IMR-90 (cell line): ENCODE data around the gene C19orf53. TPM values are rescaled to one million over a fixed set of nuclear protein-coding genes. Genes with fewer than 3 reads are reported as not detected.

Experiments used
- ATAC-seq: fragments of 200-7000 bp; cut with Tn5 transposase; 2 replicates; pipeline ENCODE4 v1.9.1; 2020; ENCODE audit warnings: low read depth, mild to moderate bottlenecking, moderate library complexity
- BruUV-seq: library from RNA; stranded (reverse); fragments of 400-500 nt; replicated peaks from 2 replicates; lab custom pipeline; 2021; lab: Mats Ljungman, UMichigan
- CTCF ChIA-PET: fragments of 300-600 bp; formaldehyde crosslinking; extraction: SDS; loops from one replicate; lab custom pipeline; 2021; ENCODE audit warnings: antibody characterized with exemption; lab: Yijun Ruan, JAX
- POLR2A ChIA-PET: fragments of 300-600 bp; sonication (Branson Sonifier 250); formaldehyde crosslinking; loops from one replicate; lab custom pipeline; 2022; ENCODE audit warnings: antibody characterized with exemption; ENCODE audit not compliant: unreplicated experiment; lab: Charles Lee
- DNase-seq: peaks from one replicate; pipeline ENCODE4 v3.0.0; 2013
- H2AFZ ChIP-seq: replicated peaks from 2 replicates; pipeline ENCODE3; 2013; ENCODE audit warnings: low read length, mild to moderate bottlenecking; ENCODE audit not compliant: poor library complexity
- H2AK5ac ChIP-seq: 2 replicates; pipeline ENCODE4 v1.6.1; 2013; ENCODE audit warnings: low read depth, low read length, inconsistent platforms
- H2AK9ac ChIP-seq: replicated peaks from 2 replicates; pipeline ENCODE3; 2013; ENCODE audit warnings: mild to moderate bottlenecking, low read depth, low read length, moderate library complexity; ENCODE audit not compliant: poor library complexity
- H2BK120ac ChIP-seq: 2 replicates; pipeline ENCODE4 v1.6.1; 2013; ENCODE audit warnings: low read depth, low read length, inconsistent platforms
- H2BK15ac ChIP-seq: 3 replicates; pipeline ENCODE4 v1.6.1; 2013; ENCODE audit warnings: low read depth, low read length, inconsistent platforms
- H2BK20ac ChIP-seq: 2 replicates; pipeline ENCODE4 v1.6.1; 2013; ENCODE audit warnings: low read depth, mild to moderate bottlenecking, inconsistent platforms, low read length, moderate library complexity
- H2BK5ac ChIP-seq: 2 replicates; pipeline ENCODE4 v1.6.1; 2013; ENCODE audit warnings: mild to moderate bottlenecking, low read depth, low read length, inconsistent platforms; ENCODE audit not compliant: poor library complexity, severe bottlenecking
- H3K14ac ChIP-seq: replicated peaks from 2 replicates; pipeline ENCODE4 v1.6.1; 2013; ENCODE audit warnings: low read depth, low read length, inconsistent platforms
- H3K18ac ChIP-seq: 2 replicates; pipeline ENCODE4 v1.6.1; 2013; ENCODE audit warnings: low read depth, low read length, control low read depth
- H3K23ac ChIP-seq: 2 replicates; pipeline ENCODE4 v1.6.1; 2013; ENCODE audit warnings: low read depth, low read length, inconsistent platforms
- H3K27ac ChIP-seq: 2 replicates; pipeline ENCODE4 v1.5.1; 2013; ENCODE audit warnings: mild to moderate bottlenecking, control low read depth, low read length; ENCODE audit not compliant: insufficient read depth
- H3K27me3 ChIP-seq: 2 replicates; pipeline ENCODE4 v1.6.1; 2013; ENCODE audit warnings: low read length; ENCODE audit not compliant: control insufficient read depth, insufficient read depth
- H3K36me3 ChIP-seq: 2 replicates; pipeline ENCODE4 v1.6.1; 2013; ENCODE audit warnings: low read length, mixed read lengths; ENCODE audit not compliant: control insufficient read depth, insufficient read depth
- H3K4ac ChIP-seq: 2 replicates; pipeline ENCODE4 v1.6.1; 2013; ENCODE audit warnings: low read depth, low read length, inconsistent platforms
- H3K4me1 ChIP-seq: 2 replicates; pipeline ENCODE4 v1.6.1; 2013; ENCODE audit warnings: low read length, mixed read lengths; ENCODE audit not compliant: control insufficient read depth, insufficient read depth
- H3K4me2 ChIP-seq: 2 replicates; pipeline ENCODE4 v1.6.1; 2013; ENCODE audit warnings: low read depth, mild to moderate bottlenecking, control low read depth, low read length, moderate library complexity
- H3K4me3 ChIP-seq: 2 replicates; pipeline ENCODE4 v1.5.1; 2013; ENCODE audit warnings: low read depth, mild to moderate bottlenecking, control low read depth, low read length, moderate library complexity; ENCODE audit not compliant: insufficient read depth
- H3K56ac ChIP-seq: 2 replicates; pipeline ENCODE4 v1.6.1; 2013; ENCODE audit warnings: low read length, inconsistent platforms; ENCODE audit not compliant: insufficient read depth; ENCODE audit errors: extremely low read depth
- H3K79me1 ChIP-seq, 2 experiments: 2 replicates each; pipeline ENCODE4 v1.6.1; 2013; ENCODE audit warnings: low read length in 2 of 2, inconsistent platforms in 1 of 2, low read depth in 1 of 2
- H3K9ac ChIP-seq: 2 replicates; pipeline ENCODE4 v1.6.1; 2013; ENCODE audit warnings: low read depth, low read length, control low read depth
- H3K9me1 ChIP-seq: 2 replicates; pipeline ENCODE4 v1.6.1; 2013; ENCODE audit warnings: low read length, inconsistent platforms; ENCODE audit not compliant: insufficient read depth
- H3K9me3 ChIP-seq: 2 replicates; pipeline ENCODE4 v1.6.1; 2013; ENCODE audit warnings: low read length; ENCODE audit not compliant: control insufficient read depth, insufficient read depth
- H4K20me1 ChIP-seq: 2 replicates; pipeline ENCODE4 v1.6.1; 2013; ENCODE audit warnings: low read length, inconsistent platforms; ENCODE audit not compliant: insufficient read depth
- H4K5ac ChIP-seq: 2 replicates; pipeline ENCODE4 v1.6.1; 2013; ENCODE audit warnings: mild to moderate bottlenecking, low read depth, low read length, control low read depth
- H4K8ac ChIP-seq, 2 experiments: 2 replicates each; pipeline ENCODE4 v1.6.1; 2013; ENCODE audit warnings: low read depth in 2 of 2, low read length in 2 of 2, control low read depth in 1 of 2, inconsistent platforms in 1 of 2
- H4K91ac ChIP-seq: 2 replicates; pipeline ENCODE4 v1.6.1; 2013; ENCODE audit warnings: low read depth, low read length, inconsistent platforms; ENCODE audit not compliant: insufficient read depth
- CEBPB ChIP-seq: IDR thresholded peaks from 2 replicates; pipeline ENCODE4 v1.6.1; 2012; ENCODE audit warnings: low read depth, low read length, improper control_type of control experiment
- CHD1 ChIP-seq: IDR thresholded peaks from 2 replicates; pipeline ENCODE4 v1.6.1; 2012; ENCODE audit warnings: low read depth, low read length, improper control_type of control experiment
- ELK1 ChIP-seq: fragments of 150-350 bp; IDR thresholded peaks from 2 replicates; pipeline ENCODE4 v1.6.1; 2016; ENCODE audit warnings: low read depth, mild to moderate bottlenecking, low read length, moderate library complexity, borderline replicate concordance
- NFE2L2 ChIP-seq: fragments of 150-350 bp; IDR thresholded peaks from 2 replicates; pipeline ENCODE4 v1.6.1; 2016; ENCODE audit warnings: low read depth, mild to moderate bottlenecking, low read length
- POLR2A ChIP-seq: IDR thresholded peaks from 2 replicates; pipeline ENCODE4 v1.6.1; 2012; ENCODE audit warnings: mild to moderate bottlenecking, low read depth, low read length
- RFX5 ChIP-seq: IDR thresholded peaks from 2 replicates; pipeline ENCODE4 v1.8.0; 2012; ENCODE audit warnings: low read depth, mild to moderate bottlenecking, low read length, moderate library complexity
- dilution Hi-C: fragments of 300-500 bp; cut with HindIII; formaldehyde crosslinking; loops from one replicate; pipeline ENCODE4 v1.14.3; 2018; ENCODE audit warnings: low sequenced_read_pairs; ENCODE audit not compliant: unreplicated experiment
- in situ Hi-C: fragments of 300-500 bp; cut with MboI; formaldehyde crosslinking; loops from 3 replicates; pipeline ENCODE4 v1.14.3; 2019; ENCODE audit warnings: low sequenced_read_pairs, inconsistent platforms, mixed read lengths
- intact Hi-C: fragments of 100-400 bp; cut with micrococcal nuclease; formaldehyde crosslinking; loops from 2 replicates; pipeline ENCODE4 v1.10.0; 2022
- polyA plus RNA-seq, 3 experiments: library from polyadenylated mRNA; depleted of rRNA; stranded (reverse); fragments of >200 nt; gene quantifications; 2 replicates each; pipeline ENCODE4 v1.2.3, GENCODE V29; 2012; ENCODE audit warnings: low replicate concordance in 1 of 3
- total RNA-seq: library from RNA; depleted of rRNA; stranded (reverse); fragments of >200 nt; gene quantifications from 2 replicates; pipeline ENCODE4 v1.2.3, GENCODE V29; 2012
- TF ChIP-seq, protein P1 (sequence below): fragments of 150-350 bp; IDR thresholded peaks from 2 replicates; pipeline ENCODE4 v1.6.1; 2017; ENCODE audit warnings: mild to moderate bottlenecking, antibody characterized with exemption, low read length, low read depth

The C19orf53 gene
- total and polyA plus RNA-seq, 2 of the 4 experiments (the other 2 are of a cell fraction), result 61.3 to 290 TPM

DNA sequence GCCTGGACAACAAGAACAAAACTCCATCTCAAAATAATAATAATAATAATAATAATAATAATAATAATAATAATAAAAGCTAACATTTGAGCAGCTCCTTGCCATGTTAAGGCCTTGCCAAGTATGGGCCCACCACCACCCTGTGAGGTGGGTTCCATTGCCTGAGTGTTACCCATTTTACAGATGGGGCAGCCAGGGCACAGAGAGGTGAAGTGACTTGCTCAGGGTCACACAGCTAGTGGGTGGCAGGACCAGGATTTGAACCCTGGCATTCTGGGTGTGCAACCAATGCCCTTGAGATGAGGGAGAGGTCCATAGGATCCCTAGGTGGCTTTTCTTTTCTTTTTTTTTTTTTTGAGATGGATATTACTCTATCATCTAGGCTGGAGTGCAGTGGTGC is 50.4 kb downstream of the C19orf53 start:
- no peak overlapping the region for H4K8ac ChIP-seq
- H3K4me2 ChIP-seq, result no peak overlapping the region
- no peak overlapping the region for H3K9ac ChIP-seq
- DNase-seq, result no peak
- no peak overlapping the region for H3K27ac ChIP-seq
- no peak overlapping the region for H3K23ac ChIP-seq
- peaks cover 53% of the 10 kb centered on the region for H3K36me3 ChIP-seq
- no peak overlapping the region for H2AFZ ChIP-seq
- no peak overlapping the region for H2BK5ac ChIP-seq
- H3K9me1 ChIP-seq, result 0 out of 2 replicates have a peak, but pooled peaks cover 4% of the 10 kb centered on the region
- H4K20me1 ChIP-seq, result peaks cover 18% of the 10 kb centered on the region
- no peak overlapping the region for H3K4ac ChIP-seq
- H2AK9ac ChIP-seq, result no peak overlapping the region
- H3K4me1 ChIP-seq, result no peaks in the 10 kb centered on the region
- no peaks in the 10 kb centered on the region for H3K27me3 ChIP-seq
- no peaks in the 10 kb centered on the region for H3K9me3 ChIP-seq
- H2BK120ac ChIP-seq, result no peak overlapping the region
- no peak overlapping the region for H2AK5ac ChIP-seq
- CTCF ChIA-PET, result no interaction called here
- intact Hi-C loops, result no loop called here
- no peak overlapping the region for H2BK20ac ChIP-seq
- no peak overlapping the region for H4K91ac ChIP-seq
- H3K56ac ChIP-seq, result no peak overlapping the region
- no peak overlapping the region for H3K4me3 ChIP-seq
- no peak for ATAC-seq
- no TSS peak for BruUV-seq
- peaks cover 11 to 42% of the 10 kb centered on the region in 2 experiments; a peak in 3 of 4 replicates for H3K79me1 ChIP-seq
- no peak overlapping the region for H2BK15ac ChIP-seq
- TF ChIP-seq NFE2L2 (no peak), CEBPB (no peak), CHD1 (no peak), POLR2A (no peak), RFX5 (no peak), ELK1 (no peak)
- TF ChIP-seq, protein P1, sequence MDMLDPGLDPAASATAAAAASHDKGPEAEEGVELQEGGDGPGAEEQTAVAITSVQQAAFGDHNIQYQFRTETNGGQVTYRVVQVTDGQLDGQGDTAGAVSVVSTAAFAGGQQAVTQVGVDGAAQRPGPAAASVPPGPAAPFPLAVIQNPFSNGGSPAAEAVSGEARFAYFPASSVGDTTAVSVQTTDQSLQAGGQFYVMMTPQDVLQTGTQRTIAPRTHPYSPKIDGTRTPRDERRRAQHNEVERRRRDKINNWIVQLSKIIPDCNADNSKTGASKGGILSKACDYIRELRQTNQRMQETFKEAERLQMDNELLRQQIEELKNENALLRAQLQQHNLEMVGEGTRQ, result no peak
- POLR2A ChIA-PET, result no interaction called here
- no peak overlapping the region for H3K18ac ChIP-seq
- H4K5ac ChIP-seq, result no peak overlapping the region
- in situ Hi-C loops, result loop anchor here (25.0 kb wide), 1 partner anchor 1037 kb away; the partner anchor contains the start of genes HOOK2 and JUNB
- H3K14ac ChIP-seq, result no peak overlapping the region
- dilution Hi-C loops, result no loop called here
